SK-N-SH treated with all-trans-retinoic acid at 6 μM for 48 hours (cell line): ENCODE data around the gene BAX.

Source experiments
- ATAC-seq: fragments of 200-7000 bp; cut with Tn5 transposase; 3 replicates; pipeline ENCODE4 v1.9.1; 2020; ENCODE audit warnings: mild to moderate bottlenecking, moderate library complexity
- ARNTL ChIP-seq: fragments of 450-650 bp; formaldehyde crosslinking; IDR thresholded peaks from 2 replicates; pipeline ENCODE4 v1.5.0; 2020; ENCODE audit warnings: low read depth, mild to moderate bottlenecking, moderate library complexity, borderline replicate concordance
- BACH2 ChIP-seq: fragments of 250-450 bp; sonication (Bioruptor Pico); IDR thresholded peaks from 2 replicates; pipeline ENCODE4 v1.9.0; 2021; ENCODE audit warnings: mild to moderate bottlenecking, borderline replicate concordance
- CSDC2 ChIP-seq: fragments of 250-450 bp; sonication (Bioruptor Pico); IDR thresholded peaks from 2 replicates; pipeline ENCODE4 v1.5.0; 2020; ENCODE audit warnings: mild to moderate bottlenecking, moderate library complexity
- ESRRG ChIP-seq: fragments of 250-450 bp; sonication (Bioruptor Pico); IDR thresholded peaks from 2 replicates; pipeline ENCODE4 v1.6.1; 2021; ENCODE audit warnings: mild to moderate bottlenecking
- GLIS3 ChIP-seq: fragments of 250-450 bp; sonication (Bioruptor Pico); IDR thresholded peaks from 2 replicates; pipeline ENCODE4 v1.5.0; 2020; ENCODE audit warnings: mild to moderate bottlenecking, moderate library complexity
- ISL1 ChIP-seq: fragments of 250-450 bp; sonication (Bioruptor Pico); IDR thresholded peaks from 2 replicates; pipeline ENCODE4 v2.1.2; 2022; ENCODE audit warnings: mild to moderate bottlenecking, moderate library complexity
- PPARA ChIP-seq: fragments of 250-450 bp; sonication (Bioruptor Pico); IDR thresholded peaks from 2 replicates; pipeline ENCODE4 v1.5.0; 2020; ENCODE audit warnings: mild to moderate bottlenecking, borderline replicate concordance
- RARB ChIP-seq: fragments of 250-450 bp; sonication (Bioruptor Pico); IDR thresholded peaks from 2 replicates; pipeline ENCODE4 v1.8.0; 2021; ENCODE audit warnings: mild to moderate bottlenecking, moderate library complexity
- SNAI2 ChIP-seq: fragments of 250-450 bp; sonication (Bioruptor Pico); IDR thresholded peaks from 2 replicates; pipeline ENCODE4 v1.5.0; 2020; ENCODE audit warnings: mild to moderate bottlenecking, moderate library complexity
- TCF4 ChIP-seq: fragments of 250-450 bp; sonication (Bioruptor Pico); IDR thresholded peaks from 2 replicates; pipeline ENCODE4 v1.8.0; 2021; ENCODE audit warnings: mild to moderate bottlenecking, moderate library complexity, borderline replicate concordance
- ZFP30 ChIP-seq: fragments of 450-650 bp; formaldehyde crosslinking; IDR thresholded peaks from 2 replicates; pipeline ENCODE4 v1.5.0; 2022; ENCODE audit warnings: mild to moderate bottlenecking, moderate library complexity
- ZNF565 ChIP-seq: fragments of 450-650 bp; formaldehyde crosslinking; conservative IDR thresholded peaks from 2 replicates; pipeline ENCODE4 v1.5.0; 2020; ENCODE audit warnings: low read depth, mild to moderate bottlenecking, moderate library complexity
- ZNF70 ChIP-seq: fragments of 450-650 bp; formaldehyde crosslinking; IDR thresholded peaks from 2 replicates; pipeline ENCODE4 v1.5.0; 2020; ENCODE audit warnings: mild to moderate bottlenecking, moderate library complexity
- ZNF8 ChIP-seq: fragments of 450-650 bp; formaldehyde crosslinking; IDR thresholded peaks from 2 replicates; pipeline ENCODE4 v1.5.0; 2020; ENCODE audit warnings: mild to moderate bottlenecking, moderate library complexity
- TF ChIP-seq, protein P1 (sequence below): fragments of 250-450 bp; sonication (Bioruptor Pico); IDR thresholded peaks from 2 replicates; pipeline ENCODE4 v1.5.0; 2020; ENCODE audit warnings: mild to moderate bottlenecking, moderate library complexity
- TF ChIP-seq, protein P2 (sequence below): fragments of 250-450 bp; sonication (Bioruptor Pico); IDR thresholded peaks from 2 replicates; pipeline ENCODE4 v1.8.0; 2020; ENCODE audit warnings: mild to moderate bottlenecking, moderate library complexity, borderline replicate concordance
- TF ChIP-seq, protein P3 (sequence below): fragments of 250-450 bp; sonication (Bioruptor Pico); IDR thresholded peaks from 2 replicates; pipeline ENCODE4 v1.5.1; 2021; ENCODE audit warnings: mild to moderate bottlenecking, moderate library complexity
- TF ChIP-seq, protein P4 (sequence below): fragments of 250-450 bp; sonication (Bioruptor Pico); IDR thresholded peaks from 2 replicates; pipeline ENCODE4 v1.5.1; 2020; ENCODE audit warnings: low read depth, mild to moderate bottlenecking, moderate library complexity
- TF ChIP-seq, protein P5 (sequence below): fragments of 250-450 bp; sonication (Bioruptor Pico); IDR thresholded peaks from 2 replicates; pipeline ENCODE4 v1.8.0; 2021; ENCODE audit warnings: low read depth, mild to moderate bottlenecking, moderate library complexity, borderline replicate concordance

Gene BAX

DNA sequence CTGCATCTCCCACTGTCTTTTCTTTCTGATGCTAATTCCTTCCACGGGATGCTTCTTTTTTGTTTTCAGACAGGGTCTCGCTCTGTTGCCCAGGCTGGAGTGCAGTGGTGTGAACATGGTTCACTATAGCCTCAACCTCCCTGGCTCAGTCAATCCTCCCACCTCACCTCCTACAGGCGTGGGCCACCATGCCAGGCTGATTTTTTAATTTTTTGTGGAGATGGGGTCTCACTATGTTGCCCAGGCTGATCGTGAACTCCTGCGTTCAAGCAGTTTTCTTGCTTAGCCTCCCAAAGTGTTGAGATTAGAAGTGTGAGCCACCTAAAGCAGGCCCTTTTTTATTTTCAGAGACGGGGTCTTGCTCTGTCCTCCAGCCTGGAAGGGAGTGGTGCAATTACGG is 33.6 kb downstream of the BAX start:
- ATAC-seq, result no peak
- TF ChIP-seq GLIS3 (CRISPR knock-in tag) (no peak), SNAI2 (no peak), CSDC2 (CRISPR knock-in tag) (no peak), ISL1 (CRISPR knock-in tag) (no peak), ESRRG (CRISPR knock-in tag) (no peak), ZNF70 (no peak), RARB (CRISPR knock-in tag) (no peak), ZNF565 (CRISPR knock-in tag) (no peak), BACH2 (CRISPR knock-in tag) (no peak), ZNF8 (CRISPR knock-in tag) (no peak), ZFP30 (no peak)
- TF ChIP-seq, protein P1, sequence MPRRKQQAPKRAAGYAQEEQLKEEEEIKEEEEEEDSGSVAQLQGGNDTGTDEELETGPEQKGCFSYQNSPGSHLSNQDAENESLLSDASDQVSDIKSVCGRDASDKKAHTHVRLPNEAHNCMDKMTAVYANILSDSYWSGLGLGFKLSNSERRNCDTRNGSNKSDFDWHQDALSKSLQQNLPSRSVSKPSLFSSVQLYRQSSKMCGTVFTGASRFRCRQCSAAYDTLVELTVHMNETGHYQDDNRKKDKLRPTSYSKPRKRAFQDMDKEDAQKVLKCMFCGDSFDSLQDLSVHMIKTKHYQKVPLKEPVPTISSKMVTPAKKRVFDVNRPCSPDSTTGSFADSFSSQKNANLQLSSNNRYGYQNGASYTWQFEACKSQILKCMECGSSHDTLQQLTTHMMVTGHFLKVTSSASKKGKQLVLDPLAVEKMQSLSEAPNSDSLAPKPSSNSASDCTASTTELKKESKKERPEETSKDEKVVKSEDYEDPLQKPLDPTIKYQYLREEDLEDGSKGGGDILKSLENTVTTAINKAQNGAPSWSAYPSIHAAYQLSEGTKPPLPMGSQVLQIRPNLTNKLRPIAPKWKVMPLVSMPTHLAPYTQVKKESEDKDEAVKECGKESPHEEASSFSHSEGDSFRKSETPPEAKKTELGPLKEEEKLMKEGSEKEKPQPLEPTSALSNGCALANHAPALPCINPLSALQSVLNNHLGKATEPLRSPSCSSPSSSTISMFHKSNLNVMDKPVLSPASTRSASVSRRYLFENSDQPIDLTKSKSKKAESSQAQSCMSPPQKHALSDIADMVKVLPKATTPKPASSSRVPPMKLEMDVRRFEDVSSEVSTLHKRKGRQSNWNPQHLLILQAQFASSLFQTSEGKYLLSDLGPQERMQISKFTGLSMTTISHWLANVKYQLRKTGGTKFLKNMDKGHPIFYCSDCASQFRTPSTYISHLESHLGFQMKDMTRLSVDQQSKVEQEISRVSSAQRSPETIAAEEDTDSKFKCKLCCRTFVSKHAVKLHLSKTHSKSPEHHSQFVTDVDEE (CRISPR knock-in tag), result no peak
- TF ChIP-seq, protein P2, sequence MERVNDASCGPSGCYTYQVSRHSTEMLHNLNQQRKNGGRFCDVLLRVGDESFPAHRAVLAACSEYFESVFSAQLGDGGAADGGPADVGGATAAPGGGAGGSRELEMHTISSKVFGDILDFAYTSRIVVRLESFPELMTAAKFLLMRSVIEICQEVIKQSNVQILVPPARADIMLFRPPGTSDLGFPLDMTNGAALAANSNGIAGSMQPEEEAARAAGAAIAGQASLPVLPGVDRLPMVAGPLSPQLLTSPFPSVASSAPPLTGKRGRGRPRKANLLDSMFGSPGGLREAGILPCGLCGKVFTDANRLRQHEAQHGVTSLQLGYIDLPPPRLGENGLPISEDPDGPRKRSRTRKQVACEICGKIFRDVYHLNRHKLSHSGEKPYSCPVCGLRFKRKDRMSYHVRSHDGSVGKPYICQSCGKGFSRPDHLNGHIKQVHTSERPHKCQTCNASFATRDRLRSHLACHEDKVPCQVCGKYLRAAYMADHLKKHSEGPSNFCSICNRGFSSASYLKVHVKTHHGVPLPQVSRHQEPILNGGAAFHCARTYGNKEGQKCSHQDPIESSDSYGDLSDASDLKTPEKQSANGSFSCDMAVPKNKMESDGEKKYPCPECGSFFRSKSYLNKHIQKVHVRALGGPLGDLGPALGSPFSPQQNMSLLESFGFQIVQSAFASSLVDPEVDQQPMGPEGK, result no peak
- TF ChIP-seq, protein P3, sequence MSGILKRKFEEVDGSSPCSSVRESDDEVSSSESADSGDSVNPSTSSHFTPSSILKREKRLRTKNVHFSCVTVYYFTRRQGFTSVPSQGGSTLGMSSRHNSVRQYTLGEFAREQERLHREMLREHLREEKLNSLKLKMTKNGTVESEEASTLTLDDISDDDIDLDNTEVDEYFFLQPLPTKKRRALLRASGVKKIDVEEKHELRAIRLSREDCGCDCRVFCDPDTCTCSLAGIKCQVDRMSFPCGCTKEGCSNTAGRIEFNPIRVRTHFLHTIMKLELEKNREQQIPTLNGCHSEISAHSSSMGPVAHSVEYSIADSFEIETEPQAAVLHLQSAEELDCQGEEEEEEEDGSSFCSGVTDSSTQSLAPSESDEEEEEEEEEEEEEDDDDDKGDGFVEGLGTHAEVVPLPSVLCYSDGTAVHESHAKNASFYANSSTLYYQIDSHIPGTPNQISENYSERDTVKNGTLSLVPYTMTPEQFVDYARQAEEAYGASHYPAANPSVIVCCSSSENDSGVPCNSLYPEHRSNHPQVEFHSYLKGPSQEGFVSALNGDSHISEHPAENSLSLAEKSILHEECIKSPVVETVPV (CRISPR knock-in tag), result no peak
- TF ChIP-seq, protein P4, sequence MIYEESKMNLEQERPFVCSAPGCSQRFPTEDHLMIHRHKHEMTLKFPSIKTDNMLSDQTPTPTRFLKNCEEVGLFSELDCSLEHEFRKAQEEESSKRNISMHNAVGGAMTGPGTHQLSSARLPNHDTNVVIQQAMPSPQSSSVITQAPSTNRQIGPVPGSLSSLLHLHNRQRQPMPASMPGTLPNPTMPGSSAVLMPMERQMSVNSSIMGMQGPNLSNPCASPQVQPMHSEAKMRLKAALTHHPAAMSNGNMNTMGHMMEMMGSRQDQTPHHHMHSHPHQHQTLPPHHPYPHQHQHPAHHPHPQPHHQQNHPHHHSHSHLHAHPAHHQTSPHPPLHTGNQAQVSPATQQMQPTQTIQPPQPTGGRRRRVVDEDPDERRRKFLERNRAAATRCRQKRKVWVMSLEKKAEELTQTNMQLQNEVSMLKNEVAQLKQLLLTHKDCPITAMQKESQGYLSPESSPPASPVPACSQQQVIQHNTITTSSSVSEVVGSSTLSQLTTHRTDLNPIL, result no peak
- TF ChIP-seq, protein P5, sequence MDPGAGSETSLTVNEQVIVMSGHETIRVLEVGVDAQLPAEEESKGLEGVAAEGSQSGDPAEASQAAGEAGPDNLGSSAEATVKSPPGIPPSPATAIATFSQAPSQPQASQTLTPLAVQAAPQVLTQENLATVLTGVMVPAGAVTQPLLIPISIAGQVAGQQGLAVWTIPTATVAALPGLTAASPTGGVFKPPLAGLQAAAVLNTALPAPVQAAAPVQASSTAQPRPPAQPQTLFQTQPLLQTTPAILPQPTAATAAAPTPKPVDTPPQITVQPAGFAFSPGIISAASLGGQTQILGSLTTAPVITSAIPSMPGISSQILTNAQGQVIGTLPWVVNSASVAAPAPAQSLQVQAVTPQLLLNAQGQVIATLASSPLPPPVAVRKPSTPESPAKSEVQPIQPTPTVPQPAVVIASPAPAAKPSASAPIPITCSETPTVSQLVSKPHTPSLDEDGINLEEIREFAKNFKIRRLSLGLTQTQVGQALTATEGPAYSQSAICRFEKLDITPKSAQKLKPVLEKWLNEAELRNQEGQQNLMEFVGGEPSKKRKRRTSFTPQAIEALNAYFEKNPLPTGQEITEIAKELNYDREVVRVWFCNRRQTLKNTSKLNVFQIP (CRISPR knock-in tag), result no peak
- TF ChIP-seq, all 23 proteins: peak for 0

DNA sequence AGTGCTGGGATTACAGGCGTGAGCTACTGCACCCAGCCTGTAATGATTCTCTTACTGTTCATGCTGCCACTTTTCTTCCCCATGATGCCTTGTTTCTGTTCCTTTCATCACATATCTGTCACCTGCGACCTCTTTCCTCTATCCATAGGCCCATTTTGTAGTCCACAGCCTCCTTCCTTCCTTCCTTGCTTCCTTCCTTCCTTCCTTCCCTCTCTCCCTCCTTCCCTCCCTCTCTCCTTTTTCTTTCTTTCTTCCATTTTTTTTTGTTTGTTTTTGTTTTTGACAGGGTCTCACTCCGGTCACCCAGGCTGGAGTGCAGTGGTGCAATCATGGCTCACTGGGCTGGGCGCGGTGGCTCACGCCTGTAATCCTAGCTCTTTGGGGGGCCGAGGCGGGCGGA is 34.2 kb downstream of the BAX start:
- TF ChIP-seq TCF4 (CRISPR knock-in tag) (no peak), ZNF70 (no peak), SNAI2 (no peak), ZFP30 (no peak), PPARA (CRISPR knock-in tag) (no peak), BACH2 (CRISPR knock-in tag) (no peak), ARNTL (CRISPR knock-in tag) (no peak), ISL1 (CRISPR knock-in tag) (no peak)
- TF ChIP-seq, protein P3 (CRISPR knock-in tag), result no peak
- TF ChIP-seq, protein P5 (CRISPR knock-in tag), result no peak
- no peak for ATAC-seq
